ENCODE measurements around the gene POR.

- TF ChIP-seq CTCF (conservative IDR thresholded peaks at IDR 0.05; ENCODE audit: low read depth, low read length) (no peak), EZH2 (IDR thresholded peaks at IDR 0.05; ENCODE audit: borderline replicate concordance, low read depth, low read length, poor library complexity, severe bottlenecking) (no peak)
These were observed 30.5 kb upstream of the POR start for GRCh38 chr7:75884476-75884875.

Measured in A673 (cell line).